ENCODE results near the gene IGSF21. TPM values are rescaled to one million over a fixed set of nuclear protein-coding genes. Genes with fewer than 3 reads are reported as not detected.

The IGSF21 gene
- polyA plus RNA-seq, 1 of the 3 experiments (the other 2 are of a cell fraction) = not detected

DNA sequence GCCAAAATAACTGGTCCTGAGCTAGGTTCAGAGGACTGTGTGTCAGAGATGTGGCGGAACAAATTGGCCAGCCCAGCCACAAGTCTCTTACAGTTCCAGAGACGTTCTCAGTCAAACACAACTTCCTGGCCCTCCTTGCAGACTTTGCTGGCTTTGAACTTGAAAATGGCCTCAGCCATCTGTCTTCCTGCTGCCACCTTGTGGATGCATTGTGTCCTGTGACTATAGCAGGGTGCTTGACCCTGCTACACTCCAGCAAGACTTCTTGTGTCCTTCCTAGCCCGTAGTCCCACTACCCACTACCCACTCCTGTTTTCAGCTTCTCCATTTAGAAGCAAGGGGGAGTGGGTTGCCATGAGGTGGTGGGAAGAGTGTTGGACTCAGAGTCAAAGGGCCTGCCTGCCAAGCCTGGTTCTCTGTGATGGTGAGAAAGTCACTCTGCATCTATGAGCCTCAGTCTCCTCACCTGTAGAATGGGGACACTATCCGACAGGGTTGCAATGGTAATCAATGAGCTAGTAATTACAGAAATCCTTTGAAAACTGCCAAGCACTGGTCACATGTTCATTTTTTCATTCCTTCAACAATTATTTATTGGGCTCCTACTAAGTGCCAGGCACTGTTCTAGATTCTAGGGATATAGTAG lies 109.9 kb downstream of the IGSF21 start:
- ChIA-PET CTCF (interaction anchor here (1.0 to 3.8 kb wide), 8 partner anchors 11 to 294 kb away, joined by 3 to 22 read pairs (median 3); no protein-coding TSS in a partner anchor), POLR2A (no interaction called here)
- Histone ChIP-seq H3K27ac (ENCODE audit: low read depth in 2 of 2, low read length in 1 of 2) (no peak overlapping the region), H3K4me1 (ENCODE audit: control insufficient read depth in 1 of 2, insufficient read depth in 2 of 2, low read depth in 1 of 2, low read length in 1 of 2) (no peaks in the 10 kb centered on the region), H3K9me2 (no peaks in the 10 kb centered on the region), H3K27me3 (ENCODE audit: insufficient read depth) (no peaks in the 10 kb centered on the region), H2AFZ (ENCODE audit: low read depth) (no peak overlapping the region), H3K4me3 (ENCODE audit: low read depth in 2 of 2, low read length in 1 of 2) (no peak overlapping the region), H3K36me3 (replicated peaks in 1 of 2; ENCODE audit: control insufficient read depth in 1 of 2, insufficient read depth in 2 of 2, low read length in 1 of 2) (no peaks in the 10 kb centered on the region), H3K9me3 (no peaks in the 10 kb centered on the region), H4K20me1 (ENCODE audit: insufficient read depth) (no peaks in the 10 kb centered on the region), H3F3A (replicated peaks; ENCODE audit: insufficient read depth) (no peaks in the 10 kb centered on the region), H3K79me2 (ENCODE audit: insufficient read depth) (no peaks in the 10 kb centered on the region), H3K4me2 (no peak overlapping the region), H3K9ac (no peak overlapping the region)
- 32% methylated on average over 4 of the region's 4 CpGs for WGBS (ENCODE audit: low lambda C conversion rate)
- DNase-seq = peak; percentile 46
- TF ChIP-seq NFIC (IDR thresholded peaks at IDR 0.05; ENCODE audit: borderline replicate concordance) (no peak), TCF12 (IDR thresholded peaks at IDR 0.05) (no peak), RAD21 (IDR thresholded peaks at IDR 0.05; ENCODE audit: low read length) (peak; percentile 65), TEAD4 (IDR thresholded peaks at IDR 0.05; ENCODE audit: borderline replicate concordance, insufficient read depth) (no peak), EZH2phosphoT487 (IDR thresholded peaks at IDR 0.05; ENCODE audit: borderline replicate concordance, low read depth) (no peak), NRF1 (IDR thresholded peaks at IDR 0.05; ENCODE audit: low read depth, low read length) (no peak), SMC3 (IDR thresholded peaks at IDR 0.05; ENCODE audit: low read depth, low read length) (peak; percentile 35; the same call in 1 of the 2 replicates), RFX5 (IDR thresholded peaks at IDR 0.05; ENCODE audit: low read length) (no peak), RCOR1 (IDR thresholded peaks at IDR 0.05; ENCODE audit: low read length) (no peak), FOXJ3 (CRISPR knock-in tag; IDR thresholded peaks at IDR 0.05) (no peak), YY1 (IDR thresholded peaks at IDR 0.05; ENCODE audit: low read depth) (no peak), TAF1 (IDR thresholded peaks at IDR 0.05; ENCODE audit: borderline replicate concordance, low read depth, low read length) (no peak), MXI1 (IDR thresholded peaks at IDR 0.05; ENCODE audit: low read depth, low read length) (no peak), ELF1 (IDR thresholded peaks at IDR 0.05) (no peak), EP300 (IDR thresholded peaks at IDR 0.05; ENCODE audit: borderline replicate concordance in 1 of 2, low read depth in 1 of 2, low read length in 1 of 2) (no peak), FOSL2 (IDR thresholded peaks at IDR 0.05; ENCODE audit: borderline replicate concordance, low read depth) (no peak)
- TF ChIP-seq, protein P1, sequence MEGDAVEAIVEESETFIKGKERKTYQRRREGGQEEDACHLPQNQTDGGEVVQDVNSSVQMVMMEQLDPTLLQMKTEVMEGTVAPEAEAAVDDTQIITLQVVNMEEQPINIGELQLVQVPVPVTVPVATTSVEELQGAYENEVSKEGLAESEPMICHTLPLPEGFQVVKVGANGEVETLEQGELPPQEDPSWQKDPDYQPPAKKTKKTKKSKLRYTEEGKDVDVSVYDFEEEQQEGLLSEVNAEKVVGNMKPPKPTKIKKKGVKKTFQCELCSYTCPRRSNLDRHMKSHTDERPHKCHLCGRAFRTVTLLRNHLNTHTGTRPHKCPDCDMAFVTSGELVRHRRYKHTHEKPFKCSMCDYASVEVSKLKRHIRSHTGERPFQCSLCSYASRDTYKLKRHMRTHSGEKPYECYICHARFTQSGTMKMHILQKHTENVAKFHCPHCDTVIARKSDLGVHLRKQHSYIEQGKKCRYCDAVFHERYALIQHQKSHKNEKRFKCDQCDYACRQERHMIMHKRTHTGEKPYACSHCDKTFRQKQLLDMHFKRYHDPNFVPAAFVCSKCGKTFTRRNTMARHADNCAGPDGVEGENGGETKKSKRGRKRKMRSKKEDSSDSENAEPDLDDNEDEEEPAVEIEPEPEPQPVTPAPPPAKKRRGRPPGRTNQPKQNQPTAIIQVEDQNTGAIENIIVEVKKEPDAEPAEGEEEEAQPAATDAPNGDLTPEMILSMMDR (IDR thresholded peaks at IDR 0.05) = peak; percentile 11; the same call in 1 of the 2 replicates

DNA sequence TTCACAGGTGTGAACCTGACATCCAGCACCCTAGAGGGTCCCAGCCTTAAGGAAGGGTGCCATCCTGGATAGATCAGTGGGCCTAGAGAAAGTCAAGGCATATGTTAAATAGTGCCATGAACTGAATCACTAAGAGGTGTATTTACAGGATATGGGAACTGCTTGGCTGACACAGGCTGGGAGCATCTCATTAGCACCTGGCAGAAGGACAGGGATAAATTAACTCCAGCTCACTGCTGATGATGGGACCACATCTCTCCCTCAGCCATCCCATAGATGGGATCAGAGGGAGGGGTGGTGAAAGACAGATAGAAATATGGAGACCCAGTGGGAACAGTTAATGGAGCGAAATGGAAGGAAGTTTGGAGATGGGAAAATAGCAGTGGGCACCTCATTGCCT lies 122.0 kb downstream of the IGSF21 start:
- Histone ChIP-seq H3K4me2 (no peak overlapping the region), H4K20me1 (ENCODE audit: insufficient read depth) (no peaks in the 10 kb centered on the region), H2AFZ (ENCODE audit: low read depth) (no peak overlapping the region), H3K9ac (no peak overlapping the region), H3K27ac (ENCODE audit: low read depth in 2 of 2, low read length in 1 of 2) (no peak overlapping the region), H3K4me1 (ENCODE audit: control insufficient read depth in 1 of 2, insufficient read depth in 2 of 2, low read depth in 1 of 2, low read length in 1 of 2) (peaks cover 0 to 4% of the 10 kb centered on the region in 2 experiments; a peak in 1 of 4 replicates), H3K4me3 (ENCODE audit: low read depth in 2 of 2, low read length in 1 of 2) (no peak overlapping the region), H3K9me3 (no peaks in the 10 kb centered on the region), H3K27me3 (ENCODE audit: insufficient read depth) (no peaks in the 10 kb centered on the region), H3K9me2 (no peaks in the 10 kb centered on the region), H3K79me2 (ENCODE audit: insufficient read depth) (no peaks in the 10 kb centered on the region), H3K36me3 (replicated peaks in 1 of 2; ENCODE audit: control insufficient read depth in 1 of 2, insufficient read depth in 2 of 2, low read length in 1 of 2) (no peaks in the 10 kb centered on the region), H3F3A (replicated peaks; ENCODE audit: insufficient read depth) (no peaks in the 10 kb centered on the region)
- 5% methylated on average over 1 of the region's 1 CpG for WGBS (ENCODE audit: low lambda C conversion rate)
- ChIA-PET POLR2A (no interaction called here), CTCF (interaction anchor here (0.8 to 1.8 kb wide), 3 partner anchors 18 to 352 kb away, joined by 3 to 4 read pairs (median 4); no protein-coding TSS in a partner anchor)
- no peak for DNase-seq
- TF ChIP-seq POLR2AphosphoS5 (IDR thresholded peaks at IDR 0.05; ENCODE audit: low read depth, low read length) = no peak
- TF ChIP-seq, protein P2, sequence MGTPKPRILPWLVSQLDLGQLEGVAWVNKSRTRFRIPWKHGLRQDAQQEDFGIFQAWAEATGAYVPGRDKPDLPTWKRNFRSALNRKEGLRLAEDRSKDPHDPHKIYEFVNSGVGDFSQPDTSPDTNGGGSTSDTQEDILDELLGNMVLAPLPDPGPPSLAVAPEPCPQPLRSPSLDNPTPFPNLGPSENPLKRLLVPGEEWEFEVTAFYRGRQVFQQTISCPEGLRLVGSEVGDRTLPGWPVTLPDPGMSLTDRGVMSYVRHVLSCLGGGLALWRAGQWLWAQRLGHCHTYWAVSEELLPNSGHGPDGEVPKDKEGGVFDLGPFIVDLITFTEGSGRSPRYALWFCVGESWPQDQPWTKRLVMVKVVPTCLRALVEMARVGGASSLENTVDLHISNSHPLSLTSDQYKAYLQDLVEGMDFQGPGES (IDR thresholded peaks at IDR 0.05; ENCODE audit: low read depth, low read length) = no peak
- no peak for TF ChIP-seq EZH2phosphoT487 (IDR thresholded peaks at IDR 0.05; ENCODE audit: borderline replicate concordance, low read depth)
- TF ChIP-seq, protein P1 (IDR thresholded peaks at IDR 0.05) = no peak
- TF ChIP-seq EP300 (IDR thresholded peaks at IDR 0.05; ENCODE audit: borderline replicate concordance in 1 of 2, low read depth in 1 of 2, low read length in 1 of 2) = no peak
- no peak for TF ChIP-seq MXI1 (IDR thresholded peaks at IDR 0.05; ENCODE audit: low read depth, low read length)
- TF ChIP-seq FOSL2 (IDR thresholded peaks at IDR 0.05; ENCODE audit: borderline replicate concordance, low read depth) = no peak
- no peak for TF ChIP-seq FOXJ3 (CRISPR knock-in tag; IDR thresholded peaks at IDR 0.05)
- TF ChIP-seq JUND (IDR thresholded peaks at IDR 0.05) = no peak
- TF ChIP-seq RAD21 (IDR thresholded peaks at IDR 0.05; ENCODE audit: low read length) = no peak
- TF ChIP-seq TEAD4 (IDR thresholded peaks at IDR 0.05; ENCODE audit: borderline replicate concordance, insufficient read depth) = no peak
- TF ChIP-seq, protein P3, sequence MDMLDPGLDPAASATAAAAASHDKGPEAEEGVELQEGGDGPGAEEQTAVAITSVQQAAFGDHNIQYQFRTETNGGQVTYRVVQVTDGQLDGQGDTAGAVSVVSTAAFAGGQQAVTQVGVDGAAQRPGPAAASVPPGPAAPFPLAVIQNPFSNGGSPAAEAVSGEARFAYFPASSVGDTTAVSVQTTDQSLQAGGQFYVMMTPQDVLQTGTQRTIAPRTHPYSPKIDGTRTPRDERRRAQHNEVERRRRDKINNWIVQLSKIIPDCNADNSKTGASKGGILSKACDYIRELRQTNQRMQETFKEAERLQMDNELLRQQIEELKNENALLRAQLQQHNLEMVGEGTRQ (IDR thresholded peaks at IDR 0.05; ENCODE audit: borderline replicate concordance, low read depth, low read length) = no peak
